BLaER1 (cell line): Measurements from ENCODE around the gene IKZF2.

ENCODE experiments used
- H3K27ac ChIP-seq: shearing (Covaris generic); formaldehyde crosslinking; 2 replicates; pipeline ENCODE4 v1.8.1; 2022
- H3K27me3 ChIP-seq: shearing (Covaris generic); formaldehyde crosslinking; 2 replicates; pipeline ENCODE4 v1.8.1; 2022
- H3K36me3 ChIP-seq: shearing (Covaris generic); formaldehyde crosslinking; 2 replicates; pipeline ENCODE4 v1.8.1; 2022
- H3K4me1 ChIP-seq: shearing (Covaris generic); formaldehyde crosslinking; 2 replicates; pipeline ENCODE4 v1.8.1; 2022
- H3K4me2 ChIP-seq: shearing (Covaris generic); formaldehyde crosslinking; 2 replicates; pipeline ENCODE4 v1.8.1; 2022
- H3K4me3 ChIP-seq: shearing (Covaris generic); formaldehyde crosslinking; 2 replicates; pipeline ENCODE4 v1.8.1; 2022
- H3K9ac ChIP-seq: shearing (Covaris generic); formaldehyde crosslinking; 2 replicates; pipeline ENCODE4 v1.8.1; 2022
- H3K9me3 ChIP-seq: shearing (Covaris generic); formaldehyde crosslinking; 2 replicates; pipeline ENCODE4 v1.8.1; 2022
- H4K20me1 ChIP-seq: shearing (Covaris generic); formaldehyde crosslinking; 2 replicates; pipeline ENCODE4 v1.8.1; 2022
- Cebpa-rat ChIP-seq: shearing (Covaris generic); IDR thresholded peaks from 2 replicates; pipeline ENCODE4 v1.8.1; 2022

Gene IKZF2

DNA sequence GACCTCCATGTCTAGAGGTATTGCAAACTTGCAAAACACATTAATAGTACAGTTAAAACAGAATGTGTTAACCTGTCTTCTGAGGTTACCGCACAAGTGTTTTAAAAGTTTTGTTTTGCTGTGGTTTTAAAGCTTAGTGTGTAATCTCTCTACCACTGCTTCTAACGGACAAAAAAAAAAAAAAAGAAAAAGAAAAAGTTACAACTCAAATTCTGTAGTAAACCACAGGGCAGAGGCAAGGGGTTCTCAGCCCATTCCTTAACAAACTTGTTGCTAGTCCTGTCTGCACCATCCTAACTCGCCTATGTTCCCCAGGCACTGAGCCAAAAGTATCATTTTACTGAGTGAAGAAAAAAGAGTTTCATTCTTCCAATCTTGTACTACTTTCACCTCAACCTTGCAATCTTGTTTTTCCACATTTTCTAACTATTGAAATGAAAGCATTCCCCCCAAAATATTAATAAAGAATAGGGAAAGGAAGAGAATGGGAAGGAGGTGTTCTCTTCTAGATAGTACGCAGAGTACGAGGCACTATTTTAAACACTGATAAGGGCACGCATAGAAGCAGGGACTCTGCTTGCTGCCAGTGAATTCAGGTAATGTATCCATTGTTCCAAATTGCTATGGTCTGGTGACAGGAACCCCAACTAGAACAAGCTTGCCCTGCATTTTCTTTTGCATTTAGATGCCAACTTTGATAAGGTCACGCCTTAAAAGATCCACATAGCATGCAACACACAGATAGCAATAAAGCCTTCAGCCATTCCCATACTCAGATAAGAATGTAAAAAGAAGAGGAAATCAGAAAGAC, 47.1 kb downstream of the IKZF2 start:
- no peak for TF ChIP-seq Cebpa-rat
- no peak overlapping the region for H3K27ac ChIP-seq
- H3K4me3 ChIP-seq: no peak overlapping the region
- H3K36me3 ChIP-seq: no peaks in the 10 kb centered on the region
- H3K9ac ChIP-seq: no peak overlapping the region
- H3K4me1 ChIP-seq: no peaks in the 10 kb centered on the region
- H3K9me3 ChIP-seq: no peaks in the 10 kb centered on the region
- H4K20me1 ChIP-seq: no peaks in the 10 kb centered on the region; the same call in 1 of the 2 replicates
- no peaks in the 10 kb centered on the region for H3K27me3 ChIP-seq
- no peak overlapping the region for H3K4me2 ChIP-seq

GRCh38 chr2:213101692-213102460, 49.5 kb downstream of the IKZF2 start:
- Histone ChIP-seq H3K4me1 (no peaks in the 10 kb centered on the region), H3K27me3 (no peaks in the 10 kb centered on the region), H3K4me2 (no peak overlapping the region), H3K4me3 (no peak overlapping the region), H3K9ac (no peak overlapping the region), H3K36me3 (no peaks in the 10 kb centered on the region), H4K20me1 (no peaks in the 10 kb centered on the region; the same call in 1 of the 2 replicates), H3K9me3 (no peaks in the 10 kb centered on the region), H3K27ac (no peak overlapping the region)
- TF ChIP-seq Cebpa-rat: no peak

DNA sequence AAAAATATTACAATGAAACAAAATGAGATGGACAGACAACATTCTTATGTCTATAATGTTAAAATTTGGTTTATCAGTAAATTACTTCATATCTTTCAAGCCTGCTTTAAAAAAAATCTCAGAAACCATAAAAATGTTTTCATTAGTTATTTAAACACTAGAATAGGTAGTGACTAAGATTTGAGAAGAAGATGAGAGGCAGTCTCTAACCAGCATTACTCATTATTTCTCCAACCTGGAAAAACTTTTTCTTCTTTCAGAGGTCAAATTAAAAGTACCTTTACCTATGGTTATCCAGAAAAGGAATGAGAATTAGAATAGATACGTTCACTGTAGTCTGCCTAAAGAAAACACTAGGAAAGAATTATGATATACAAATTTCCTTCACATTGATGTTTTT, 50.3 kb downstream of the IKZF2 start:
- no peak for TF ChIP-seq Cebpa-rat
- Histone ChIP-seq H3K27ac (no peak overlapping the region), H3K36me3 (no peaks in the 10 kb centered on the region), H3K27me3 (no peaks in the 10 kb centered on the region), H3K9ac (no peak overlapping the region), H4K20me1 (no peaks in the 10 kb centered on the region; the same call in 1 of the 2 replicates), H3K4me1 (no peaks in the 10 kb centered on the region), H3K9me3 (no peaks in the 10 kb centered on the region), H3K4me3 (no peak overlapping the region), H3K4me2 (no peak overlapping the region)

GRCh38 chr2:213098612-213099011, 52.8 kb downstream of the IKZF2 start:
- no peak for TF ChIP-seq Cebpa-rat
- Histone ChIP-seq H3K36me3 (no peaks in the 10 kb centered on the region), H3K27me3 (no peaks in the 10 kb centered on the region), H4K20me1 (no peaks in the 10 kb centered on the region; the same call in 1 of the 2 replicates), H3K4me3 (no peak overlapping the region), H3K9ac (no peak overlapping the region), H3K4me1 (no peaks in the 10 kb centered on the region), H3K27ac (no peak overlapping the region), H3K9me3 (no peaks in the 10 kb centered on the region), H3K4me2 (no peak overlapping the region)

GRCh38 chr2:213091765-213092164, 59.6 kb downstream of the IKZF2 start:
- H3K36me3 ChIP-seq: no peaks in the 10 kb centered on the region
- H3K27me3 ChIP-seq: no peaks in the 10 kb centered on the region
- H3K4me1 ChIP-seq: no peaks in the 10 kb centered on the region
- no peak overlapping the region for H3K27ac ChIP-seq
- no peak overlapping the region for H3K4me3 ChIP-seq
- no peaks in the 10 kb centered on the region for H4K20me1 ChIP-seq
- no peaks in the 10 kb centered on the region for H3K9me3 ChIP-seq
- no peak for TF ChIP-seq Cebpa-rat
- H3K4me2 ChIP-seq: no peak overlapping the region
- no peak overlapping the region for H3K9ac ChIP-seq

GRCh38 chr2:213090772-213091171, 60.6 kb downstream of the IKZF2 start:
- TF ChIP-seq Cebpa-rat: no peak
- Histone ChIP-seq H4K20me1 (no peaks in the 10 kb centered on the region), H3K36me3 (no peaks in the 10 kb centered on the region), H3K4me2 (no peak overlapping the region), H3K27me3 (no peaks in the 10 kb centered on the region), H3K9ac (no peak overlapping the region), H3K4me3 (no peak overlapping the region), H3K27ac (no peak overlapping the region), H3K9me3 (no peaks in the 10 kb centered on the region), H3K4me1 (no peaks in the 10 kb centered on the region)

GRCh38 chr2:213089438-213089837, 62.0 kb downstream of the IKZF2 start:
- no peaks in the 10 kb centered on the region for H3K36me3 ChIP-seq
- TF ChIP-seq Cebpa-rat: no peak
- H3K27ac ChIP-seq: no peak overlapping the region
- H4K20me1 ChIP-seq: no peaks in the 10 kb centered on the region
- no peak overlapping the region for H3K9ac ChIP-seq
- no peak overlapping the region for H3K4me3 ChIP-seq
- no peaks in the 10 kb centered on the region for H3K9me3 ChIP-seq
- H3K4me1 ChIP-seq: no peaks in the 10 kb centered on the region
- H3K27me3 ChIP-seq: no peaks in the 10 kb centered on the region
- H3K4me2 ChIP-seq: no peak overlapping the region

GRCh38 chr2:213087040-213087439, 64.4 kb downstream of the IKZF2 start:
- Histone ChIP-seq H3K27me3 (no peaks in the 10 kb centered on the region), H3K9ac (no peak overlapping the region), H3K27ac (no peak overlapping the region), H3K9me3 (no peaks in the 10 kb centered on the region), H3K4me3 (no peak overlapping the region), H3K36me3 (no peaks in the 10 kb centered on the region), H3K4me2 (no peak overlapping the region), H3K4me1 (no peaks in the 10 kb centered on the region), H4K20me1 (no peaks in the 10 kb centered on the region)
- no peak for TF ChIP-seq Cebpa-rat

DNA sequence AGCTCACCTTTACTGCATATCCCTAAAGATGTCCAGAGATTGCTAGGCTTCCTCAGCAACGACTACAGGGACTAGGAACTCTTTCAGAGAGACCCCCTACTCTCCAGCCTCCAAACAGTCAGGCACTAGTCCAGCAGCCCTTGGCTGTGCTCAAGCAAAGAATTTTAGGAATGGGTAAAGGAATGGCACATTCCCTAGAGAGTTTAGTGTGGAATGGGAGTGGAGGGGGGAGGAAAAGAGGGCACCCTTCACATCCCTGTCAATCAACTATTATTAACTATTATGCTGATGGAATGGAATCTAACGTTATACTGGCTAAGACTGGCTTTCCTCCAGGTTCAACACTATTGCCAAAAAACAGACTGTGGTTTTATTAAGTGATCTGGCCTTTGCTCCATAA, 64.8 kb downstream of the IKZF2 start:
- Histone ChIP-seq H3K4me2 (no peak overlapping the region), H4K20me1 (no peaks in the 10 kb centered on the region), H3K27ac (no peak overlapping the region), H3K4me3 (no peak overlapping the region), H3K36me3 (no peaks in the 10 kb centered on the region), H3K27me3 (no peaks in the 10 kb centered on the region), H3K4me1 (no peaks in the 10 kb centered on the region), H3K9me3 (no peaks in the 10 kb centered on the region), H3K9ac (no peak overlapping the region)
- TF ChIP-seq Cebpa-rat: no peak

DNA sequence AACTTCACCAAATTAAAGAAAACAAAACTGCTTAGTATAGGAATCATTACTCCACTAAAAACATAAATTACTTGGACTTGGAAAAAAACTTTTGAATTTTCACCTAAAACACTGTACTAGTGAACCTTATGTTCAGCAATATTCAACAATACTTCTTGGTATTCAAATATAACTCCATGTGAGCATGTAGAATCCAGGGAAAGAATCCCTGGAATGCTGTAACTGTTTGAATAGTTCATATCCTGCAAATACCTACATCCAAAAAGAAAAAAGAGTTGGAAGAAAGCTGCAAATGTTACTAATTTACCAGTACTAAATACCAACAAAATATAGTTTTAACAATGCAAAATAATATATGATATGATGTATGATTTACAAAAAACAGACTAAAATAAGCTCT, 65.4 kb downstream of the IKZF2 start:
- H3K9me3 ChIP-seq: no peaks in the 10 kb centered on the region
- no peak for TF ChIP-seq Cebpa-rat
- H4K20me1 ChIP-seq: no peaks in the 10 kb centered on the region
- H3K9ac ChIP-seq: no peak overlapping the region
- H3K27me3 ChIP-seq: no peaks in the 10 kb centered on the region
- H3K4me3 ChIP-seq: no peak overlapping the region
- no peak overlapping the region for H3K4me2 ChIP-seq
- no peaks in the 10 kb centered on the region for H3K4me1 ChIP-seq
- H3K27ac ChIP-seq: no peak overlapping the region
- no peaks in the 10 kb centered on the region for H3K36me3 ChIP-seq
